Sigmoid colon (tissue), 7 donors: ENCODE results near the gene SLC12A3. TPM values are rescaled to one million over a fixed set of nuclear protein-coding genes. Genes with fewer than 3 reads are reported as not detected.
"Not testable (repeated sequence)": the region's sequence is repeated elsewhere in the genome, so short reads cannot be mapped to it uniquely, and the experiment has no call there.

Source experiments
- DNase-seq: peaks from one replicate; pipeline ENCODE4 v3.0.0-alpha.2; 2019
- H3K27ac ChIP-seq, 4 donors: fragments of 200-600 bp; sonication (generic); one replicate each; pipeline ENCODE4 v1.5.1; 2016 to 2019; ENCODE audit warnings: mild to moderate bottlenecking in 1 of 4
- H3K27me3 ChIP-seq, 3 donors: fragments of 200-600 bp; sonication (generic); one replicate each; pipeline ENCODE4 v1.5.1; 2019; ENCODE audit warnings: mild to moderate bottlenecking in 1 of 3
- H3K36me3 ChIP-seq, 4 donors: fragments of 200-600 bp; sonication (generic); one replicate each; pipeline ENCODE4 v1.5.1; 2016 to 2019
- H3K4me1 ChIP-seq, 4 donors: fragments of 200-600 bp; sonication (generic); one replicate each; pipeline ENCODE4 v1.5.1; 2017 to 2019
- H3K4me3 ChIP-seq, 4 donors: fragments of 200-600 bp; sonication (generic); one replicate each; pipeline ENCODE4 v1.5.1; 2017 to 2019; ENCODE audit warnings: mild to moderate bottlenecking in 2 of 4, moderate library complexity in 1 of 4
- H3K9me3 ChIP-seq, 4 donors: fragments of 200-600 bp in 3 of 4; sonication (generic) in 3 of 4; one replicate each; pipeline versions ENCODE4 v1.5.1 to v1.6.1; 2013 to 2019
- EP300 ChIP-seq, 4 donors: sonication (generic); formaldehyde crosslinking; IDR thresholded peaks; one replicate each; pipeline ENCODE4 v1.6.1; 2017; ENCODE audit warnings: antibody characterized with exemption in 4 of 4
- POLR2A ChIP-seq, 2 donors: fragments of 450-650 bp; IDR thresholded peaks; one replicate each; pipeline ENCODE4 v1.6.1; 2016; ENCODE audit warnings: antibody characterized with exemption in 2 of 2, mild to moderate bottlenecking in 2 of 2, moderate library complexity in 2 of 2
- POLR2AphosphoS5 ChIP-seq, 4 donors: sonication (generic); formaldehyde crosslinking; IDR thresholded peaks; one replicate each; pipeline ENCODE4 v1.6.1; 2017; ENCODE audit warnings: antibody characterized with exemption in 4 of 4
- WGBS, 2 donors: extraction: QIAGEN DNeasy Blood & Tissue Kit; methylation state at CpG; one replicate each; pipeline ENCODE4 v1.1.7; 2013; 5-methylcytosine and 5-hydroxymethylcytosine counted together
- intact Hi-C: fragments of 100-400 bp; cut with DNase I; formaldehyde crosslinking; loops from one replicate; pipeline ENCODE4 v1.15.1; 2023
- polyA plus RNA-seq, 3 donors: library from polyadenylated mRNA; stranded (reverse); fragments of 200-250 nt; gene quantifications; one replicate each; pipeline ENCODE4 v1.2.3, GENCODE V29; 2013
- total RNA-seq, 4 donors: library from RNA; depleted of rRNA; stranded (reverse); fragments of >200 nt; gene quantifications; one replicate each; pipeline ENCODE4 v1.1.0, GENCODE V29; 2016
- TF ChIP-seq, protein P1 (sequence below), 4 experiments: fragments of 450-650 bp in 3 of 4; fragments of 200-600 bp in 1 of 4; IDR thresholded peaks; one replicate each; pipeline ENCODE4 v1.5.1; 2016 to 2019; ENCODE audit warnings: antibody characterized with exemption in 4 of 4, mild to moderate bottlenecking in 3 of 4, moderate library complexity in 2 of 4
- donor health status: healthy with polysubstance abuse.
- donor health status: Bipolar disorder and iron deficiency.
- donor health status: healthy.

The SLC12A3 gene
- total and polyA plus RNA-seq, 7 donors = 0.16 TPM; not detected in 6

DNA sequence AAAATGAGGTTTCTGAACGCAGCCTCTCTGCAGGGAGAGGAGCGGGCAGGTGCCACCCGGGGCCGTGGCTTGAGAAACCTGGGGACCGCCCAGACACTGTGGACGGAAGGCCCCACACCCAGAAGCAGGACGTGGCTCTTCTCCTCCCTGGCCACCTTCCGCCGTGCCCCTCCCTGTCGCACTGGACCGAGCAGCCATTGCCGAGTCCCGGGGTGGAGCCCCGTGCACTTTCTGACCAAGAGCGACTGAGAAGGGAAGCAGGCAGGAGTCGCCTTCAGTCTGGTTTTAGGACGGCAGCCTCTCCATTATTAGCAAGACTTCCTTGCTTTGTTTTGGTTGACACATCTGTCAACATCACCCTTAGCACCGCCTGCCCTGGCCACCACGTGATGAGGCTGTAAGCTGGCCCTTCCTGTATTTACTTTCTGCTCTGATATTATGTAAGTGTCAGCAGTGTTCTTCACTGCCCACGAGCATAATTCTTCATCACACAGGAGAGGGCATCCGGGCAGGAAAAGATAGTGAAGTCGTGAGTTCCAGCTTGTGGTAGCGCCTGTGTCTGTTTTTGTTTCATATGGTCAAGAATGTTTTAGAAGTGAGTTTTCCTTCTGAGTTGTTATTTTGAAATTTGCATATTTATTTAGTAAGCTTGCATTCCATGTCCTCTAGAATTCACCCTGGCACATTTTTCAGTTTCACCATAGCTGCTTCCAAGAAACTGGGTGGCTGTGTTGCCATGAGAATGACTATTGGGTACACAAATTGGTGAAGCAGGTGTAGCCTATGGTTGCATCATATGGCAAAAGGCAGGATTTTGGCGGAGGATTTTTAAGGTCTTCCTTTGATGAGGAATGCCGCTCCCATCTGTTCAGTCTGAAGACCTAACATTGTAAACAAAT is 68.0 kb downstream of the SLC12A3 start:
- 1 to 3% methylated on average over 25 of the region's 25 CpGs for WGBS, 2 donors
- TF ChIP-seq EP300 (IDR thresholded peaks at IDR 0.05) = no peak
- no peak for TF ChIP-seq POLR2A (IDR thresholded peaks at IDR 0.05)
- TF ChIP-seq POLR2AphosphoS5 (IDR thresholded peaks at IDR 0.05) = peak; percentile 43 to 91 (median 77)
- TF ChIP-seq, protein P1, sequence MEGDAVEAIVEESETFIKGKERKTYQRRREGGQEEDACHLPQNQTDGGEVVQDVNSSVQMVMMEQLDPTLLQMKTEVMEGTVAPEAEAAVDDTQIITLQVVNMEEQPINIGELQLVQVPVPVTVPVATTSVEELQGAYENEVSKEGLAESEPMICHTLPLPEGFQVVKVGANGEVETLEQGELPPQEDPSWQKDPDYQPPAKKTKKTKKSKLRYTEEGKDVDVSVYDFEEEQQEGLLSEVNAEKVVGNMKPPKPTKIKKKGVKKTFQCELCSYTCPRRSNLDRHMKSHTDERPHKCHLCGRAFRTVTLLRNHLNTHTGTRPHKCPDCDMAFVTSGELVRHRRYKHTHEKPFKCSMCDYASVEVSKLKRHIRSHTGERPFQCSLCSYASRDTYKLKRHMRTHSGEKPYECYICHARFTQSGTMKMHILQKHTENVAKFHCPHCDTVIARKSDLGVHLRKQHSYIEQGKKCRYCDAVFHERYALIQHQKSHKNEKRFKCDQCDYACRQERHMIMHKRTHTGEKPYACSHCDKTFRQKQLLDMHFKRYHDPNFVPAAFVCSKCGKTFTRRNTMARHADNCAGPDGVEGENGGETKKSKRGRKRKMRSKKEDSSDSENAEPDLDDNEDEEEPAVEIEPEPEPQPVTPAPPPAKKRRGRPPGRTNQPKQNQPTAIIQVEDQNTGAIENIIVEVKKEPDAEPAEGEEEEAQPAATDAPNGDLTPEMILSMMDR (IDR thresholded peaks at IDR 0.05) = no peak
- peak; percentile 92 for DNase-seq
- H3K27ac ChIP-seq = peak overlapping the region; percentile 98 to 100 (median 100)
- intact Hi-C loops = loop anchor here (1.0 to 10.0 kb wide), 5 partner anchors 56 to 1192 kb away; partner anchors contain the start of genes CFAP20, MT2A, NLRC5 and PSME3IP1
- H3K4me1 ChIP-seq = peaks cover 0 to 46% (median 38%) of the 10 kb centered on the region in 4 donors
- H3K4me3 ChIP-seq = peak overlapping the region; percentile 86 to 100 (median 100)
- H3K27me3 ChIP-seq = no peaks in the 10 kb centered on the region
- H3K9me3 ChIP-seq = no peaks in the 10 kb centered on the region
- peaks cover 17 to 31% (median 23%) of the 10 kb centered on the region in 4 donors for H3K36me3 ChIP-seq

DNA sequence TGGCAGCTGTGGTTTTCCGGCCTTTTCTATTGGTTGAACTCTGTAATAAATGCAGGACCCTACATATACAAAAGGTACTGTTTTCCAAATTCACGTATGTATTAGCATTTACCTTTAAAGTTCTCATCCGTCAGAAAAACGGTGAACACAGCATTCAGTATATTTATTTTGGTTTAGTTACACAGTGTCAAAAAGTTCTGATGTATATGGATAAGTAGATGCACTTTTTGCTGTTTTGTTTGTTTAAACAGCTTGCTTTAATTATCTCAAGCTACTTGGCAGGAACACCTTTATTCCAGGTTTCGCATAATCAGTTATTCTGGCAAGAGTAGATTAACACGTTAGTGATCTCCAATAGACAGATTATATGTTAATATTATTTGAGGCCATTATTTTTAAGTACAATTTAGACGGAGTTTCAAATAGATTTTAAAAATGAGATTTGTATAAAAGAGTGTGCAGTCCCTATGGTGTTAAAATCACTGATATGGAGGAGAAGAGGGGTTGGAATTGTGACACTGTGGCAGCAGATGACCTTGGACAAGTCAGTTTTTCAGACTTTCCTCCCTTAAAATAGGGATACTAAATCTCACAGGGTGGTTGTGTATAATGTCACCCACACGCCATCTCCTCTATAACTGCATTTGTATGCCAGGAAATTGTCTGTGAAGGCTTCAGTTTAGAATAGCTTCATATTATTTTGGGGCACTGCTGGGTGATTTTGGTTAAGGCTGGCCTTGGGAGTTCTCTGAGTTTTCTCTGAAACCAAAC is 69.0 kb downstream of the SLC12A3 start:
- DNase-seq = no peak
- H3K27me3 ChIP-seq = no peaks in the 10 kb centered on the region
- peak overlapping the region; percentile 98 to 100 (median 100) for H3K27ac ChIP-seq
- H3K4me1 ChIP-seq = peaks cover 0 to 46% (median 38%) of the 10 kb centered on the region in 4 donors
- no peaks in the 10 kb centered on the region for H3K9me3 ChIP-seq
- peak overlapping the region; percentile 86 to 100 (median 100) for H3K4me3 ChIP-seq
- H3K36me3 ChIP-seq = peaks cover 27 to 42% (median 31%) of the 10 kb centered on the region in 4 donors
- intact Hi-C loops = loop anchor here (1.0 to 10.0 kb wide), 4 partner anchors 67 to 1191 kb away; partner anchors contain the start of genes CFAP20, MT2A, PSME3IP1 and RSPRY1
- TF ChIP-seq, protein P1 (IDR thresholded peaks at IDR 0.05) = no peak
- no peak for TF ChIP-seq POLR2A (IDR thresholded peaks at IDR 0.05)
- no peak for TF ChIP-seq POLR2AphosphoS5 (IDR thresholded peaks at IDR 0.05)
- no peak for TF ChIP-seq EP300 (IDR thresholded peaks at IDR 0.05)
- 16 to 27% methylated on average over 8 of the region's 8 CpGs for WGBS, 2 donors

DNA sequence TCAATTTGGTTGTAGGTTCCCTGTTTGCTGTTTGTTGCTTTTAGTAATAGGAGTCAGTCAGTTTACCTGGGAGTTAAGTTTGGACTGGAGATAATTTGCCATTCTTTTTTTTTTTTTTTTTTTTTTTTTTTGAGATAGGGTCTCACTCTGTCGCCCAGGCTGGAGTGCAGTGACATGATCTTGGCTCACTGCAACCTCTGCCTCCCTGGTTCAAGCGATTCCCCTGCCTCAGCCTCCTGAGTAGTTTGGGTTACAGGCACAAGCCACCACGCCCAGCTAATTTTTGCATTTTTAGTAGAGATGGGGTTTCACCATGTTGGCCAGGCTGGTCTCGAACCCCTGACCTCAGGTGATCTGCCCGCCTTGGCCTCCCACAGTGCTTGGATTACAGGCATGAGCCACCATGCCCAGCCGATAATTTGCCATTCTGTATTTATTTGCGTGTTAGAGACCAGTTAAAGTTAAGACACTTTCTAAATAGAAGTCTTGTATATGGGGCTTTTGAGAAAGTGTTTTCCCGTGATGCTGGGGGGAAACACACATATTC is 69.7 kb downstream of the SLC12A3 start:
- peak overlapping the region; percentile 86 to 100 (median 100) for H3K4me3 ChIP-seq
- WGBS, 2 donors = 63 to 80% methylated on average over 8 of the region's 8 CpGs
- peak overlapping the region in 3 of 4 donors; percentile 98 to 100 (median 100) for H3K27ac ChIP-seq
- intact Hi-C loops = loop anchor here (5.0 to 10.0 kb wide), 3 partner anchors 253 to 1190 kb away; partner anchors contain the start of genes CFAP20, MT2A, PSME3IP1 and RSPRY1
- H3K36me3 ChIP-seq = peaks cover 29 to 48% (median 37%) of the 10 kb centered on the region in 4 donors
- not testable (repeated sequence) for H3K27me3 ChIP-seq, H3K9me3 ChIP-seq
- DNase-seq = peak; percentile 29
- peaks cover 0 to 46% (median 38%) of the 10 kb centered on the region in 4 donors for H3K4me1 ChIP-seq

DNA sequence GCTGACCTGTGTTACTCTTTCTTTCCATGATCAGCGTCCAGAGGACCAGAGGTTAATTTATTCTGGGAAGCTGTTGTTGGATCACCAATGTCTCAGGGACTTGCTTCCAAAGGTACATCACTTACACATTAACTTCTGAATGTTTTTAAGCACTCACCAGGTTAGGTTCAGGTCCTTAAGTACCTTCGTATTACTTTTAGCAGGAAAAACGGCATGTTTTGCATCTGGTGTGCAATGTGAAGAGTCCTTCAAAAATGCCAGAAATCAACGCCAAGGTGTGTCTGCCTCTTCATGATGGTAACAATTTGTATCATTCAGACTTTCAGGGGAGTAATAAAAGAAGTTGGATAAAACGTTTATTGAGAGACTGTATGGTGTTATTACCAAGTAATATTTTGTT is 70.2 kb downstream of the SLC12A3 start:
- intact Hi-C loops = loop anchor here (10.0 kb wide), 2 partner anchors 330 to 1190 kb away; partner anchors contain the start of genes CFAP20 and MT2A
- TF ChIP-seq POLR2AphosphoS5 (IDR thresholded peaks at IDR 0.05) = no peak
- H3K27me3 ChIP-seq = no peaks in the 10 kb centered on the region
- peak overlapping the region in 2 of 4 donors; percentile 86 to 100 for H3K4me3 ChIP-seq
- 55 to 61% methylated on average over 5 of the region's 5 CpGs for WGBS, 2 donors
- peaks cover 34 to 54% (median 42%) of the 10 kb centered on the region in 4 donors for H3K36me3 ChIP-seq
- H3K27ac ChIP-seq = peak overlapping the region in 1 of 4 donors; percentile 100
- peaks cover 0 to 46% (median 38%) of the 10 kb centered on the region in 4 donors for H3K4me1 ChIP-seq
- no peaks in the 10 kb centered on the region for H3K9me3 ChIP-seq
- no peak for DNase-seq

DNA sequence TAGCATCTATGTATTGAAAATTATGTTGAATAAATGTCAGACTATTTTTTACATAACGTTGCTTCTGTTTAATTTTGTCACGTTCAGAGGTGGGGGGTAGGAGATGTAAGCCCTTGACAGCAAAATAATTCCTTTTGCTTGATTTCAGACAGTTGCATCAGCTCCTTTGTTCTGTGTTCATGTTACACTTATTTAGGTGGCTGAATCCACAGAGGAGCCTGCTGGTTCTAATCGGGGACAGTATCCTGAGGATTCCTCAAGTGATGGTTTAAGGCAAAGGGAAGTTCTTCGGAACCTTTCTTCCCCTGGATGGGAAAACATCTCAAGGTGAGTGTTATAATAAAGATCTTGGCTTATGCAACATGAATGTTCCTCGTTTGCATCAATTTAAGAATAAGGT is 71.5 kb downstream of the SLC12A3 start:
- WGBS, 2 donors = 78 to 81% methylated on average over 5 of the region's 5 CpGs
- H3K9me3 ChIP-seq = no peaks in the 10 kb centered on the region
- no peak for DNase-seq
- H3K27me3 ChIP-seq = no peaks in the 10 kb centered on the region
- no peak overlapping the region for H3K27ac ChIP-seq
- no peak for TF ChIP-seq POLR2A (IDR thresholded peaks at IDR 0.05)
- TF ChIP-seq EP300 (IDR thresholded peaks at IDR 0.05) = no peak
- TF ChIP-seq, protein P1 (IDR thresholded peaks at IDR 0.05) = no peak
- no peak for TF ChIP-seq POLR2AphosphoS5 (IDR thresholded peaks at IDR 0.05)
- intact Hi-C loops = loop anchor here (10.0 kb wide), 2 partner anchors 332 to 1188 kb away; partner anchors contain the start of genes CFAP20 and MT2A
- H3K4me3 ChIP-seq = no peak overlapping the region
- H3K36me3 ChIP-seq = peaks cover 47 to 67% (median 54%) of the 10 kb centered on the region in 4 donors
- peaks cover 0 to 42% (median 34%) of the 10 kb centered on the region in 4 donors for H3K4me1 ChIP-seq
